Measurements from ENCODE around the gene APEX2. TPM values are rescaled to one million over a fixed set of nuclear protein-coding genes. Genes with fewer than 3 reads are reported as not detected.

APEX2 gene
- total and polyA plus RNA-seq, 2 of the 4 experiments (the other 2 are of a cell fraction) = 3.4 to 16.5 TPM

DNA sequence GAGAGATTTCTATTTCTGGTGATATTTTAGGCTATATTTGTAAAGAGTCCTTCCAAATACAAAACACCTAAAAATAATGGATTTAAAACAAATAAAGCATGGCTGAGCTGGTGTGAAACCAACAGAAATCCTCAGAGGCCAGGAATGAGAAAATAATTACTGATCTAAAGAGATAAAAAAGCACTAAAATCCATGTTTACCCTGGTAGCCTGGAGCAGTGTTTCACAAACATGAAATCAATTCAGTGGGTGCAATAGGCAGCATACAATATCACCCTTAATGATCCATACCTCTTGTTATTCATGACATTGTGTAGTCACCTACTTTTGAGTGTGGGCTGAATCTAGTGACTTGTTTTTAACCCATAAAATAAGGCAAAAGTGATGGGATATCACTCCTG is 20.7 kb upstream of the APEX2 start:
- Histone ChIP-seq H3K9me1 (ENCODE audit: insufficient read depth, low read length) (no peaks in the 10 kb centered on the region), H3K27ac (ENCODE audit: insufficient read depth, low read length) (no peak overlapping the region), H2BK120ac (ENCODE audit: low read depth, low read length) (no peak overlapping the region), H2AK9ac (replicated peaks; ENCODE audit: low read depth, low read length, poor library complexity) (no peak overlapping the region), H3K23ac (ENCODE audit: low read depth, low read length) (no peak overlapping the region), H3K79me1 (ENCODE audit: low read depth in 1 of 2, low read length in 2 of 2) (no peaks in the 10 kb centered on the region), H2BK20ac (ENCODE audit: low read depth, low read length) (no peak overlapping the region), H2AFZ (replicated peaks; ENCODE audit: low read length, poor library complexity) (no peak overlapping the region), H4K8ac (ENCODE audit: low read depth in 2 of 2, low read length in 2 of 2) (no peak overlapping the region), H2BK15ac (ENCODE audit: low read depth, low read length) (no peak overlapping the region), H3K4me3 (ENCODE audit: insufficient read depth, low read depth, low read length) (no peak overlapping the region), H3K56ac (ENCODE audit: extremely low read depth, insufficient read depth, low read length) (no peak overlapping the region), H3K4me1 (ENCODE audit: control insufficient read depth, insufficient read depth, low read length) (no peaks in the 10 kb centered on the region), H3K4me2 (ENCODE audit: low read depth, low read length) (no peak overlapping the region), H3K18ac (ENCODE audit: low read depth, low read length) (no peak overlapping the region), H4K91ac (ENCODE audit: insufficient read depth, low read depth, low read length) (no peak overlapping the region), H3K27me3 (ENCODE audit: control insufficient read depth, insufficient read depth, low read length) (peaks cover 2% of the 10 kb centered on the region; the same call in 1 of the 2 replicates), H3K14ac (replicated peaks; ENCODE audit: low read depth, low read length) (no peak overlapping the region), H2BK5ac (ENCODE audit: low read depth, low read length, poor library complexity, severe bottlenecking) (no peak overlapping the region), H4K5ac (ENCODE audit: low read depth, low read length) (no peak overlapping the region), H3K4ac (ENCODE audit: low read depth, low read length) (no peak overlapping the region), H4K20me1 (ENCODE audit: insufficient read depth, low read length) (no peaks in the 10 kb centered on the region), H3K9ac (ENCODE audit: low read depth, low read length) (no peak overlapping the region), H2AK5ac (ENCODE audit: low read depth, low read length) (no peak overlapping the region), H3K9me3 (ENCODE audit: control insufficient read depth, insufficient read depth, low read length) (no peaks in the 10 kb centered on the region), H3K36me3 (ENCODE audit: control insufficient read depth, insufficient read depth, low read length) (no peaks in the 10 kb centered on the region)
- POLR2A ChIA-PET (ENCODE audit: unreplicated experiment) = no interaction called here
- DNase-seq = no peak
- TF ChIP-seq SMC3 (IDR thresholded peaks at IDR 0.05; ENCODE audit: low read depth, low read length) (no peak), NFE2L2 (IDR thresholded peaks at IDR 0.05; ENCODE audit: low read depth, low read length) (no peak)
- TF ChIP-seq, protein P1, sequence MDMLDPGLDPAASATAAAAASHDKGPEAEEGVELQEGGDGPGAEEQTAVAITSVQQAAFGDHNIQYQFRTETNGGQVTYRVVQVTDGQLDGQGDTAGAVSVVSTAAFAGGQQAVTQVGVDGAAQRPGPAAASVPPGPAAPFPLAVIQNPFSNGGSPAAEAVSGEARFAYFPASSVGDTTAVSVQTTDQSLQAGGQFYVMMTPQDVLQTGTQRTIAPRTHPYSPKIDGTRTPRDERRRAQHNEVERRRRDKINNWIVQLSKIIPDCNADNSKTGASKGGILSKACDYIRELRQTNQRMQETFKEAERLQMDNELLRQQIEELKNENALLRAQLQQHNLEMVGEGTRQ (IDR thresholded peaks at IDR 0.05; ENCODE audit: low read depth, low read length) = no peak
- in situ Hi-C loops (cut with MboI; ENCODE audit: low sequenced_read_pairs) (no loop called here), dilution Hi-C loops (cut with HindIII; ENCODE audit: low sequenced_read_pairs, unreplicated experiment) (no loop called here), intact Hi-C loops (cut with micrococcal nuclease) (no loop called here)
- CTCF ChIA-PET = interaction anchor here (0.6 kb wide), 1 partner anchor 66 kb away, joined by 4 read pairs; no protein-coding TSS in a partner anchor
- ATAC-seq (ENCODE audit: low read depth) = no peak
- no TSS peak for BruUV-seq (replicated peaks)
